HG03139 (cell line): ENCODE data around the gene NFATC1.

Experiments used
- ATAC-seq: cut with Tn5 transposase; IDR thresholded peaks from one replicate; pipeline ENCODE4 v1.9.1; 2021; ENCODE audit not compliant: unreplicated experiment

The NFATC1 gene

DNA sequence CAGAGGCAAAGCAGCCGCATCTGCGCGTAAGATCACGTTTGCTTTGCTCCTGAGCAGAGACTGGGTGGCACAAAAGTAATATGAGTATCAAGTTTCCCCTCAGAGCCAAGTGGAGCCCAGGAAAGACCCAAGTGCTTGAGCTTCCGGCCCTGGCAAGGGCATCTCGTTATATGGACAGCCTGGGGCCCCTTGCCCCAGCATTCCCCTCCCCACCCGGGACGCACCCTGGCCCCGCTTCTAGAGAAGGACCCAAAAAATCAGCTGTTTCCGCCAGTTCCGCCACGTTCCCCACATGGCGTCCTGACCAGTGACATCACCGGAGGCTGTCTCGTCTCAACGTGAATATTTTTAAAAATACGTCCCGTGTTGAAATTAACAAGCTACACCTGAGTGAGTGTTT is 135.1 kb downstream of the NFATC1 start:
- ATAC-seq: no peak

- no peak for ATAC-seq
Observed at GRCh38 chr18:79531386-79531785, 135.7 kb downstream of the NFATC1 start.

DNA sequence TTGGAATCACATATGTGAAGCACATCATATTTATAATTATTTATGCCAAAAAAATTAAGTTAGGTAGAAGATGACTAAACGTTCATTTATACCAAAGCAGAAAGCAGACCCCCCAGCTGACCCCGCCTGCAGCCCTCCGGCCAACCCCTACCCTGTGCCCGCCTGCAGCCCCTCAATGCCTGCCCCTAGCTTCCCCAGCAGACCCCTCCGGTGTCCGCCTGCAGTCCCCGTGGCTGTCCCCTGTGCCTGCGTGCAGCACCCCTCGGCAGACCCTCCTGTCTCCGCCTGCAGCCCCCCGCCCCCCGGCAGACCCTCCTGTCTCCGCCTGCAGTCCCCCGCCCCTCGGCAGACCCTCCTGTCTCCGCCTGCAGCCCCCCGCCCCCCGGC is 136.2 kb downstream of the NFATC1 start:
- ATAC-seq: no peak

GRCh38 chr18:79532313-79533007 is 136.7 kb downstream of the NFATC1 start:
- ATAC-seq: no peak

- no peak for ATAC-seq
Observed at GRCh38 chr18:79533146-79533545, 137.4 kb downstream of the NFATC1 start.

DNA sequence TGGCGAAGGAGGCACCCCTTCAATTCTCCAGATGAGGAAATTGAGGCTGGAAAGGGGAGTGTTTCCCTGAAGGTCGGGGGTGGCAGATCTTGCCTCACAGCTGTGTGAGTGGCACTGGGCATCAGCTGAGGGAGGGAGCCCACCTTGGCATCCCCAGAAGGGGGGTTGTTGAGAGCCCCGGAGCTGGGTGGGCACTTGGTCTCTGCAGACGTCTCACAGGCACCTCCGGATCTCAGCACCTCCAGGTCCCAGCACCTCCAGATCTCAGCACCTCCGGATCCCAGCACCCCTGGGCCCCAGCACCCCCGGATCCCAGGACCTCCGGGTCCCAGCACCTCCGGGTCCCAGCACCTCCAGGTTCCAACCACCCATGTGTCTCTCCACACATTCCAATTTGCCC is 137.9 kb downstream of the NFATC1 start:
- no peak for ATAC-seq

- ATAC-seq: no peak
Observed at GRCh38 chr18:79534356-79534755, 138.6 kb downstream of the NFATC1 start.

DNA sequence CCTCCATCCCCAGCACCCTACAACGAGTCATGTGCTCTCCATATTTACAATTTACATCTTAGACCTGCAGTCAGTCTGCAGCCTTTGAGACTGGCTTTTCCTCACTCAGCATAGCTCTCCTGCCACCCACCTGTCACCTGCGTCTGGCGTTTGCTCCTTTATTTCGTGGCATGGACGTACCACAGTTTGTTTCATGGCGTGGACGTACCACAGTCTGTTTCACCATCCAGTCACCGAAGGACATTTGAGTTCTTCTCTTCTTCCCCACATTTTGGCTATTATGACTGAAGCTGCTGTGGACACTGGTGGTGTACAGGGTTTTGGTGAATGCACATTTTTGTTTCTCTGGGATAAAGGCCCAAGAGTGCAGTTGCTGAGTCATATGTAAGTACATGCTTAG is 142.0 kb downstream of the NFATC1 start:
- no peak for ATAC-seq

GRCh38 chr18:79538635-79539034 is 142.9 kb downstream of the NFATC1 start:
- ATAC-seq: no peak

- no peak for ATAC-seq
Observed at GRCh38 chr18:79540161-79540903, 144.6 kb downstream of the NFATC1 start.

DNA sequence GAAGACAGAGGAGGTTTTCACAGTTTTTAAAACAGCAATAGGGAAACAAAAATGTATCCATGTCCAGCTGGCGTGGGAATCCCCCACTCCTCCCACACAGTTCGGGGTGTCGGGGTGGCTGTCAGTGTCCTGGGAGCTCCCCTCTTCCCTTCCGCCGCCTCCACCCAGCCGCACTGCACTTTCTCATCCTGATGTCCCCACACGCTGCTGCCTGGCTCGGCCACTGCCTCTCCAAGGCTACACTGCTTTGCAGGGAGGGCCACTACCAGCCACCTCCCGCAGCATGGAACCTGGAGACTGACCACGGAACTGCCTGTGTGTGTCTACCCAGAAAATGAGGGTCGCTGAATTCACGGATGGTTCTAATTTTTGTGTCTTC is 145.2 kb downstream of the NFATC1 start:
- ATAC-seq: no peak

DNA sequence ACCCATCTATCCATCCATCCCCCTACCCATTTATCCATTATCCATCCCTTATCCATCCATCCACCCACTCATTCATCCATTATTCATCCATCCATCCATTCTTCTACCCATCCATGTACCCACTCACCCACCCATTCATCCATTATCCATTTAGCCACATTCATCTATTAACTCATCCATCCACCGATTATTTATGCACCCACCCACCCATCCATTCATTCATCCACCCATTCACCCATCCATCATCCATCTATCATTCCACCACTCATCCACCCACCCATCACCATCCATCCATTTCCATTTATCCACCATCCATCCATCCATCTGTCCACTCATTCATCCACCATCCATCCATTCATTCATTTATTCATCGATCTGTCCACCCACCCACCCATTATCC is 146.5 kb downstream of the NFATC1 start:
- no peak for ATAC-seq

- no peak for ATAC-seq
Observed at GRCh38 chr18:79542876-79543750, 147.4 kb downstream of the NFATC1 start.

GRCh38 chr18:79543861-79544385 is 148.2 kb downstream of the NFATC1 start:
- no peak for ATAC-seq

DNA sequence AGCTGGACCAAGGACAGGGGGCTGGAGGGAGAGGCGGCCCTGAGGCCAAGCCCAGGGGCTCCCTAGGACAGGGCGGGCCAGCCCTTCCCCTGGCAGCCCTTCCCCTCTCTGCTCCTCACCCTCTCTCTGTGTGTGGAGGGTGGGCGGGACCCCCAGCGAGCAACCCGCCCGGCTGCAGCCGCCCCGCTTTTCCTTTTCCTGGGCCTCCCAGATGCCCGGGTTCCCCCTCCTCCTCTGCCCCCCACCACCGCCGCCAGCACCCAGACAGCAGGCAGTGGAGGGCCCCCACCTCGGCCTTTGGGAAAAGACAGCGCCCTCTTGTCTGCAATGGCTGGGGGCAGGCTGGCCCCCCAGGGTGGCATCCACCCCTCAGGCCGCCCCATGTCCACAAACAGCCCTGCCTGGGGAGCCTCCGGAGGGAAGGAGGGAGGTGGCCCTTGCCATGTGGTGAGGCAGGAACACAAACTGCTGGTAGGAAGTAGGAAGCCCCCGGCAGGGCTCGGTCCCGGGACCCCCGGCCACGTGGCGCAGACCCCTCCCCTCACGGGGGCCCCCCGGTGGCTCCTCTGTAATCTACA is 148.7 kb downstream of the NFATC1 start:
- ATAC-seq: no peak

DNA sequence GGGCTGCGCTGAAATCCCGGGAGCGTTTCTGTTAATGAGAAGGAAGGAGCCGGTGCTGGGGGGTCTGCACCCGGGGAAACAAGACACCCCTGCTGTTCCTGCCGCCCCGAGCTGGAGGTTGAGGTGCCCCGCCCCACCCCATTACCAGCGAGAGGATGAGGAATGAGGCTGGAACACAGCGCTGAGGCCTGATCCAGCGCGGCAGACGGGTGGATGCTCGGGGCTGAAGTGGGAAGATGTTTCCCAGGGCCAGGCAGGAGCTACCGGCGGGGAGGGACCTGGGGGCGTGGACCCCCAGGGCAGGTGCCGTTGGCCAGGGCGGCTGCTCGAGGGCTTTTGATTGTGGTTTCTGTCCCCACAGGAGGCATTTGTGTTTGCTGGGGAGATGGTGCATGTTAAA is 149.5 kb downstream of the NFATC1 start:
- no peak for ATAC-seq

DNA sequence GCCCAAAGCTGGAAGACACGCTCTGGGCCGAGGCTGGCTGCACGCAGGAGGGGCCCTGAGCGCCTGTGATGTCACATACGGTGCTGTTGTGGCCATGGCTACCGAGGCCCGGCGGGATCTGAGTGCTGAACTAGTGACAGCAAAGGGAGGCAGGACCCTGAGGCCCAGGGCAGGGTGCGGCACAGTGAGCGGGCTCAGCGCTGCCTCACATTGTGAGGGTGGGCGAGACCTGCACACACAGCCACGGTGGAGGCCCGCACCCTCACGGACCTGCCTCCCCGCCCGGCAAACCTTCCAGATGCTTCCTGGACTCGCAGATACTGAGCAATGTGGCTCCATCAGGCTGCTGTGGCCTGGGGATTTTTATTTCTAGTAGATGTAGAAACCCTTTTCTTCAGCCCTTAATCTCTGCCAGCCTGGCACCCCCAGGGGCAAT is 150.0 kb downstream of the NFATC1 start:
- ATAC-seq: no peak

DNA sequence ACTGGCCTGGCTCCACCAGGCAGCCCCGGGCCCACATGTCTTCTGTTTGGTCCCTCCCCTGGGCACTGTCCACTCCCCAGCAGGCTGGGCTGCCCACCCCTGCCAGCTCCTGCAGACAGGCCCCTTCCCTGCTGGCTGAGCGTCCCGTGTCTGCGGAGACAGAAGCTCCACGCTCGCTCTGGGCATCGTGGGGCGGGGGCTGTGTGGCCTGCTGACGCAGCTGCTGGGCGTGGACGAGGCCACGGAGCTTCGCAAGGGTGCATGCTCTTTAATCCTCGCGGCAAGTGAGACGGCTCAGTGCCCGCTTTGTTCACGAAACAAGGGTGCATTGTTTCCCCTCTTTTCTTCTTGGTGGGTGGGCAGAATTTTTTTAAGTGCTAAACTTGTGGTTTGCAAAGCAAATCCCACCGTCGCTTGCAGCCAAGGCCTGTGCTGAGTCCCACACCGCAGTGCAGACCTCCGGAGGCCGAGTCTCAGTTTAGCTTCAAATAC is 151.1 kb downstream of the NFATC1 start:
- ATAC-seq: no peak

DNA sequence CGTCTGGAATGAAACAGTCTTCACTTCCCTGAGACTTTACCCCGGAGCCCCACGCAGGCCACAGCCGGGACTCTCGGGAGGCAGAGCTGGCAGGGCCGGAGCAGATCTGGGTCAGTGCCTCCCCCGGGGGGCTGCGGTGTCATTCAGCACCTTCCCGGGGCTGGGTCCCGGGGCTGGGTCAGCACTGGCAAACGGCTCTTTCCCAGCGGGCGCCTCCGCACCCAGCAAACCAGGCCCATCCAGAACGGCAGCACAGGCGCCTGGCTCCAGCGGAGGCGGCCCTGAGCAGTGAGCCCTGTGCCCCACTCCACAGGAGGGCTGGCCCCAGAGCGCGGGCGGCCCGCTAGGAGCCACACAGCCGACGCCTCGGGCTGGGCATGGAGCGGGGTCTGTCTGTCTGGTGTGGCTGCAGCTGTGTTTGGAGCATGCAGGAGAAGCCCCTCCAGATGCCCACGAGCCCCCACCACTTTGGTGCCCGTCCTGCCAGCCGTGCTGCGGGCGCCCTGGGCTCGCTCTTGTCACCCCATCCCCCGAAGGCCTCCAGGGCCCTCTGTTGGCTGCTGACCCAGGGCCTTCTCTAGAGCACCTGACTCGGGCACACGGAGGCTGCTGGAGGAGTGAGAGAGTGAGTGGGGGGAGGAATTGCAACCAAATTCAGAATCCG is 151.8 kb downstream of the NFATC1 start:
- no peak for ATAC-seq

GRCh38 chr18:79548077-79548450 is 152.3 kb downstream of the NFATC1 start:
- ATAC-seq: no peak

- no peak for ATAC-seq
Observed at GRCh38 chr18:79548621-79548985, 152.9 kb downstream of the NFATC1 start.
